ENCODE data around the gene TADA2B.

TADA2B gene

GRCh38 chr4:7089213-7089986 is 46.2 kb downstream of the TADA2B start:
- H3K4me3 ChIP-seq (ENCODE audit: low read depth, low read length, poor library complexity, severe bottlenecking), result no peak overlapping the region
- no peak overlapping the region for H3K9ac ChIP-seq (ENCODE audit: low read length)
- no peak overlapping the region for H3K27ac ChIP-seq (ENCODE audit: low read depth, low read length, poor library complexity, severe bottlenecking)
- H2AFZ ChIP-seq (ENCODE audit: low read length), result no peak overlapping the region
- H3K9me3 ChIP-seq (ENCODE audit: low read length), result no peaks in the 10 kb centered on the region
- no peaks in the 10 kb centered on the region for H4K20me1 ChIP-seq (ENCODE audit: insufficient read depth, low read length)
- no peak overlapping the region for H3K4me2 ChIP-seq (ENCODE audit: low read length)
- H3K4me1 ChIP-seq (ENCODE audit: insufficient read depth, low read length, severe bottlenecking), result no peaks in the 10 kb centered on the region
- H3K79me2 ChIP-seq (ENCODE audit: insufficient read depth, low read length), result no peaks in the 10 kb centered on the region
- no peak for TF ChIP-seq CTCF (IDR thresholded peaks at IDR 0.05; ENCODE audit: low read length)
- no peaks in the 10 kb centered on the region for H3K36me3 ChIP-seq (ENCODE audit: insufficient read depth, low read length)
- H3K9me2 ChIP-seq (ENCODE audit: low read depth, low read length), result no peaks in the 10 kb centered on the region
- H3K27me3 ChIP-seq (ENCODE audit: insufficient read depth, low read length), result no peaks in the 10 kb centered on the region
- no peaks in the 10 kb centered on the region for H3F3A ChIP-seq (ENCODE audit: insufficient read depth, low read length)

- Histone ChIP-seq H2AFZ (ENCODE audit: low read length) (no peak overlapping the region), H4K20me1 (ENCODE audit: insufficient read depth, low read length) (no peaks in the 10 kb centered on the region), H3K36me3 (ENCODE audit: insufficient read depth, low read length) (no peaks in the 10 kb centered on the region), H3F3A (ENCODE audit: insufficient read depth, low read length) (no peaks in the 10 kb centered on the region), H3K4me2 (ENCODE audit: low read length) (no peak overlapping the region), H3K4me3 (ENCODE audit: low read depth, low read length, poor library complexity, severe bottlenecking) (no peak overlapping the region), H3K9ac (ENCODE audit: low read length) (no peak overlapping the region), H3K9me3 (ENCODE audit: low read length) (no peaks in the 10 kb centered on the region), H3K4me1 (ENCODE audit: insufficient read depth, low read length, severe bottlenecking) (no peaks in the 10 kb centered on the region), H3K79me2 (ENCODE audit: insufficient read depth, low read length) (no peaks in the 10 kb centered on the region), H3K9me2 (ENCODE audit: low read depth, low read length) (no peaks in the 10 kb centered on the region), H3K27me3 (ENCODE audit: insufficient read depth, low read length) (no peaks in the 10 kb centered on the region), H3K27ac (ENCODE audit: low read depth, low read length, poor library complexity, severe bottlenecking) (no peak overlapping the region)
- TF ChIP-seq EZH2 (IDR thresholded peaks at IDR 0.05; ENCODE audit: borderline replicate concordance, low read length), result no peak
- no peak for TF ChIP-seq CTCF (IDR thresholded peaks at IDR 0.05; ENCODE audit: low read length)
Observed at GRCh38 chr4:7092026-7092425, 48.9 kb downstream of the TADA2B start.

GRCh38 chr4:7094916-7095315 is 51.7 kb downstream of the TADA2B start:
- H4K20me1 ChIP-seq (ENCODE audit: insufficient read depth, low read length), result no peaks in the 10 kb centered on the region
- H3K4me1 ChIP-seq (ENCODE audit: insufficient read depth, low read length, severe bottlenecking), result no peaks in the 10 kb centered on the region
- H3K27ac ChIP-seq (ENCODE audit: low read depth, low read length, poor library complexity, severe bottlenecking), result no peak overlapping the region
- H3K27me3 ChIP-seq (ENCODE audit: insufficient read depth, low read length), result no peaks in the 10 kb centered on the region
- no peak overlapping the region for H2AFZ ChIP-seq (ENCODE audit: low read length)
- H3K9me3 ChIP-seq (ENCODE audit: low read length), result no peaks in the 10 kb centered on the region
- H3K9ac ChIP-seq (ENCODE audit: low read length), result no peak overlapping the region
- H3K4me2 ChIP-seq (ENCODE audit: low read length), result no peak overlapping the region
- H3K9me2 ChIP-seq (ENCODE audit: low read depth, low read length), result no peaks in the 10 kb centered on the region
- no peak overlapping the region for H3K4me3 ChIP-seq (ENCODE audit: low read depth, low read length, poor library complexity, severe bottlenecking)
- H3K36me3 ChIP-seq (ENCODE audit: insufficient read depth, low read length), result no peaks in the 10 kb centered on the region
- no peaks in the 10 kb centered on the region for H3F3A ChIP-seq (ENCODE audit: insufficient read depth, low read length)
- no peak for TF ChIP-seq EZH2 (IDR thresholded peaks at IDR 0.05; ENCODE audit: borderline replicate concordance, low read length)
- no peak for TF ChIP-seq CTCF (IDR thresholded peaks at IDR 0.05; ENCODE audit: low read length)
- H3K79me2 ChIP-seq (ENCODE audit: insufficient read depth, low read length), result no peaks in the 10 kb centered on the region

Data from OCI-LY1 (cell line).